Fibroblast of skin of right biceps (primary cell): Measurements from ENCODE around the gene MED31.
"Not testable (repeated sequence)": the region's sequence is repeated elsewhere in the genome, so short reads cannot be mapped to it uniquely, and the experiment has no call there.

ENCODE experiments used
- DNase-seq: peaks from one replicate; pipeline ENCODE4 v3.0.0-alpha.2; 2013

MED31 gene

DNA sequence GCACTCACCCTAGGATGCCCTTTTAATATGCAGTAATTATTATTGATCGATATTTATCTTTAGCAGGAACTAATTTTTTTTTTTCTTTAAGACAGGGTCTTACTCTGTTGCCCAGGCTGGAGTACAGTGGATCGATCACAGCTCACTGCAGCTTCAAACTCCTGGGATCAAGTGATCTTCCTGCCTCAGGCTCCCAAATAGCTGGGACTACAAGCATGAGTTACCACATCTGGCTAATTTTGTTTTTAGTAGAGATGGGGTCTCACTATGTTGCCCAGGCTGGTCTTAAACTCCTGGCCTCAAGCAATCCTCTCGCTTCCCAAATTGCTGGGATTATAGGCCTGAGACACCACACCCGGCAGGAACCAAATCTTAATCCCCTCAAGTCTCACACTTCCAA, 40.2 kb downstream of the MED31 start:
- DNase-seq: no peak

GRCh38 chr17:6610011-6610410, 41.4 kb downstream of the MED31 start:
- no peak for DNase-seq

DNA sequence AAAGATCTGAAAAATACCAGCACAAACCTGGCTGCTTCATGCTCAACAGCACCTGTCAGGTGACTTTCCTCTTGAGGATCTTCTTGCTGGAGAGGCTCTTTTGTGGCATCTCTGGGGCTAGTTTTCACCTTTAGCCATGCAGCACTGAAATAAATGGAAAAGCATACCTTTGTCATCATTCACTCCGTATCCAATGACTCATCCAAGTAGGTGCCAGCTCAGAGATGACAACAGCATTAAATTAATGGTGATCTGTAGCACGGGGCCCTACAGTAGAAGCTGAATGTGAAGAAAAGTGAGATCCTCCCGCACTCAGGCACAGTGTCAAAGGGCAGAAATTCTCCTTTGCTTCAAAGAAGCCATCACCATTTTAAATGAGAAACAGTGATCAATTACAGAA, 43.1 kb downstream of the MED31 start:
- DNase-seq: peak; percentile 33

DNA sequence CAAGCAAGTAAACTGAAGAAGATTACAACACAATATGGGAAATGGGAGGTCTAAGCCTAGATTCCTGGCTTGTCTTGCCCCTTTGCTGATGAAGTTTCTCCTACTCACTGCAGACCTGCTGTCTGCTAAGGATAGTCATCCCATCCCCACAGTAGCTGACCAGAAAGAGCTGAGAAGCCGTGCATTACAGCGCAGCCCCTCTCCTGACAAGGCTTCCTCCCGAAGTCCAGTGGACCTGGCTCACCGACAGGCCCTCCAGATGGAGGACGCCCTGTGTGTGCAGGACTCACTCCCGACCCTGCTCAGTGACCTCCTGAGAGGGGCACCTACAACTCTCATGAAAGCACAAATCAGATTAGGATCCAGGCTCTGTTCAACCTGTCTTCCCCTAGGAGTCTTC, 46.3 kb downstream of the MED31 start:
- DNase-seq: no peak

DNA sequence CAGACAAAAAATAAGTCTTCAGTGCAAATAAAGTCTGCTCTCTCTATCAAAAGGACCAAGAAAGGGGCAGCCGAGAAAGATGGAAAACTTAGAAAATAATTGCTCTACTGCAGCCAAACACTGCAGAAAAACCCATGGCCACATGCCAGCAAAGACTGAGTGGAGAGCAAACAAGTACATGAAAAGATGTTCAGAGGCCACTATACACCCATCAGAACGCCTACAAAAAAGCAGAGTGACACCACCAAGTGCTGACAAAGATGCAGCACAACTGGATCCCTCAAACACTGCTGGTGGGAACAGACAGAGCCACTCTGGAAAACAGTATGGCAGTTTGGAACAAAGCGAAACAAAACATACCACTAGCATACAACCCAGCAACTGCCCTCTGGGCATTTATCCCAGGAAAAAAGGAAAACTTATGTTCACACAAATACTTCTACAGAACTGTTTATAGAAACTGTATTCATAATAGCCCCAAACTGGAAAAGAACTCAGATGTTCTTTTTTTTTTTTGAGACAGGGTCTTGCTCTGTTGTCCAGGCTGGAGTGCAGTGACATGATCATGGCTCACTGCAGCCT, 47.6 kb downstream of the MED31 start:
- no peak for DNase-seq

DNA sequence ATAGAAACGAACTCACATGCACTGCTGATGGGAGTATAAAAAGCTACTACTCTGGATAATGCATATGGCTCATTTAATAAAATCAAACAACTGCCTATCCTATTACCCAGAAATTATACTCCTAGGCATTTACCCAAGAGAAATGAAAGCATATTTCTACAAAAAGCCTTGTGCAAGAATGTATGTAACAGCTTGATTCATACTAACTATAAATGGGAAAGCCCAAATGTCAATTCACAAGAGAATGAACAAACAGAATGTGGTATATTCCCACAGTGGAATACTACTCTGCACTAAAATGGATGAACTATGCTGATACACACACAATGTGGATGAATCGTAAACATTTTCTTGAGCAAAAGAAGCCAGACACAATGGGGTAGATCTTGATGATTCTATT, 49.3 kb downstream of the MED31 start:
- DNase-seq: no peak

DNA sequence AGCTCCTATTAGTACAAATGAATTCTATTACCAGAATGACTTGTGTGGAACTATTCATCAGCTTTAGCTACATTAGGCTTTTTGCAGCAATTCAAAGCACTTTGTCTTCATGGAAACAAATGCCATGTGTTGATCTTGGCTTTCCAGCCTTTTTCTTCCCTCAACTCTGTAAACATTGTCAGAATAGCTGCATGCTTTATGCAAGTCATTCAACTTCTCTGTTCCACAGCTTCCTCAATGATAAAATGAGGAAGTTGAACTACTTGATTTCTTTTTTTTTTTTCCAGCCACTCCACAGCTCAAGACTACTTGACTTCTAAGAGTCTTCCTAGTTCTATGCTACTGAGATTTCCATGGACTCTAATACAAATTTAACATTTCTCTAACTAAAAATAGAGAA, 52.0 kb downstream of the MED31 start:
- DNase-seq: no peak

DNA sequence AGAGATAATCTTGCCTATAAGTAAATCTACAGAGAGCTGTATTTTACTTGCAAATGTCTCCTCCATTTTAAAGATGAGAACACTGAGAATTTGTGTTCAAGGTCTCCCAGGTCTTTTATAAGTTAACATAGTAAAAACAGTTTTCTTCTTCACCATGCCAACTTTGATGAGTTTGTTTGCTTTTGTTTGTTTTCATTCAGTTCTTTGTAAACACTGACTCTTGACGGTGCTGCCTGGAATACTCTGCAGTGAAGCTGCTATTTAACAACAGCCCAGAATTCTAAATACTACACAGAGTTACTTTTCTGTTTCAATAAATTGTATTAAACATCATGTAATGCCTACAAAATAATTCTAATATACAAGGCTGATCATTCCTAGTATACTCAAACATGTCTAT, 53.7 kb downstream of the MED31 start:
- no peak for DNase-seq

GRCh38 chr17:6596941-6597340, 54.5 kb downstream of the MED31 start:
- no peak for DNase-seq

GRCh38 chr17:6596511-6596910, 54.9 kb downstream of the MED31 start:
- DNase-seq: no peak

DNA sequence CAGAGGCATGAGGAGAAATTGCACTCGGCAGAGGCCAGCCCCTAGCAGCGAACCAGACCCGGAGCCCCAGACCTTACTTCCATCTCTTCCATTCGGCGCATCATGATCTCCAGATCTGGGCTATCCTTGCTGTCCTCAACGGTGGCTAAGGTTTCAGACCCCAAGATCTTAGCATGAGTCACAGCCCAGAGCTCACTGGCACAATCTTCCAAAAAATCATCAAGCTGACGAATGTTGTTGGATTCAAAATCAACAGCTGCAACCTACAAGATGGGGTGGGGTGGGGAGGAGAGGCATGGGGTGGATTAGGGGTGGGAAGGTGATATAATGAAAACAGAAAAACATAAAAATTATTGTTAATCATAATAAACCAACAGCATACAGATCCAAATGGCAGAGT, 55.3 kb downstream of the MED31 start:
- no peak for DNase-seq

GRCh38 chr17:6593371-6593770, 58.0 kb downstream of the MED31 start:
- DNase-seq: not testable (repeated sequence)
